Heart right ventricle (tissue), 16 donors: Measurements from ENCODE around the gene ATAD1. TPM values are rescaled to one million over a fixed set of nuclear protein-coding genes. Genes with fewer than 3 reads are reported as not detected.

Experiments used
- ATAC-seq, 8 donors: fragments of 200-7000 bp; cut with Tn5 transposase; one replicate each; pipeline ENCODE4 v1.9.1; 2020; ENCODE audit warnings: mild to moderate bottlenecking in 8 of 8, moderate library complexity in 8 of 8, moderate number of reproducible peaks in 1 of 8
- DNase-seq, 2 donors: peaks; one replicate each; pipeline ENCODE4 v3.0.0-alpha.2; 2020
- H3K27ac ChIP-seq, 10 donors: fragments of 200-600 bp; sonication (generic) in 2 of 10; one replicate each; pipeline versions ENCODE4 v1.5.0 to v1.8.0; 2020 to 2022; ENCODE audit warnings: mild to moderate bottlenecking in 3 of 10
- H3K27me3 ChIP-seq, 7 donors: fragments of 200-600 bp; one replicate each; pipeline ENCODE4 v1.8.0; 2021 to 2022; ENCODE audit warnings: mild to moderate bottlenecking in 2 of 7
- H3K36me3 ChIP-seq, 9 donors: fragments of 200-600 bp; sonication (generic) in 1 of 9; one replicate each; pipeline versions ENCODE4 v1.5.0 to v1.8.0; 2020 to 2022; ENCODE audit warnings: mild to moderate bottlenecking in 2 of 9
- H3K4me1 ChIP-seq, 9 donors: fragments of 200-600 bp; sonication (generic) in 1 of 9; one replicate each; pipeline versions ENCODE4 v1.5.0 to v1.8.0; 2020 to 2022; ENCODE audit warnings: mild to moderate bottlenecking in 4 of 9
- H3K4me3 ChIP-seq, 10 donors: fragments of 200-600 bp; sonication (generic) in 2 of 10; one replicate each; pipeline versions ENCODE4 v1.5.0 to v1.8.0; 2020 to 2022; ENCODE audit warnings: mild to moderate bottlenecking in 7 of 10, moderate library complexity in 2 of 10
- H3K9me3 ChIP-seq, 11 donors: fragments of 200-600 bp in 10 of 11; sonication (generic) in 2 of 11; one replicate each; pipeline versions ENCODE4 v1.5.0 to v1.8.0; 2013 to 2022; ENCODE audit warnings: mild to moderate bottlenecking in 2 of 11, control low read depth in 1 of 11, moderate library complexity in 1 of 11
- CTCF ChIP-seq, 9 donors: fragments of 200-600 bp; sonication (generic) in 2 of 9; IDR thresholded peaks; one replicate each; pipeline versions ENCODE4 v1.5.0 to v1.8.0; 2021 to 2022; ENCODE audit warnings: antibody characterized with exemption in 9 of 9, mild to moderate bottlenecking in 5 of 9, moderate library complexity in 1 of 9
- WGBS, 2 donors: extraction: QIAGEN DNeasy Blood & Tissue Kit; methylation state at CpG; one replicate each; pipeline ENCODE4 v1.1.7; 2013; ENCODE audit warnings: inconsistent platforms in 1 of 2; 5-methylcytosine and 5-hydroxymethylcytosine counted together
- intact Hi-C, 10 donors: fragments of 100-400 bp; cut with DNase I; formaldehyde crosslinking; loops; one replicate each; pipeline versions ENCODE4 v1.11.1 to v1.14.2; 2022
- polyA plus RNA-seq, 2 donors: library from polyadenylated mRNA; stranded (reverse); fragments of 200-250 nt; gene quantifications; one replicate each; pipeline ENCODE4 v1.2.3, GENCODE V29; 2013
- total RNA-seq, 10 donors: library from RNA; stranded (reverse); fragmentation: NEBNext Ultra II Directional in 3 of 10; extraction: Animal tissue kit (Norgen Biotek cat#: 25700) in 3 of 10; gene quantifications; one replicate each; pipeline versions ENCODE4 v1.2.1 to v1.2.4, GENCODE V29; 2021 to 2023
- donor health status: Arrhythmogenic right ventricular cardiomyopathy.
- donor health status: ischemic (EF 13 %, LVEDD 7.1; RV severe dilation, severe dysfunction).
- donor health status: healthy with polysubstance abuse.
- donor health status: DM: no; HTN: yes; CAD: no.
- donor health status: DM: no; HTN: no; CAD: no.
- donor health status: ischemic (EF 25% LVEDD 6.9; RV normal size, moderate dysfunction).
- donor health status: ischemic (EF 25% LVEDD 5.7; RV mildly dilated, moderate dysfunction).
- donor health status: healthy.
- donor health status: DM: yes; HTN: yes; CAD: no.
- donor health status: Ischemic cardiomyopathy.
- donor health status: ischemic (EF 35%, LVEDD 5.7; RV mildly dilated, moderate dysfunction).
- donor health status: nonischemic (EF 11% LVEDD 7.7; RV severe dilation, severe dysfunction).
- donor health status: DM: yes; HTN: yes; CAD: no.
- donor health status: PGD.
- donor health status: ischemic (EF 29% LVEDD 5.4; RV normal size, mild dysfunction).
- donor health status: nonischemic (EF 23%, LVEDD 6.1; RV moderate dilation, normal function).

ATAD1 gene
- total and polyA plus RNA-seq, 12 donors = 18.4 to 147 (median 97.8) TPM

- peaks cover 0 to 85% (median 19%) of the 10 kb centered on the region in 9 donors for H3K36me3 ChIP-seq
- 97 to 99% methylated on average over 7 of the region's 7 CpGs for WGBS, 2 donors
- no peak for ATAC-seq
Observed at GRCh38 chr10:87786421-87786820, 31.6 kb downstream of the ATAD1 start.

GRCh38 chr10:87782721-87783120 lies 35.3 kb downstream of the ATAD1 start:
- TF ChIP-seq CTCF (IDR thresholded peaks at IDR 0.05) = no peak
- WGBS, 2 donors = 96% methylated on average over 6 of the region's 6 CpGs
- no peaks in the 10 kb centered on the region for H3K9me3 ChIP-seq
- no peak overlapping the region for H3K4me3 ChIP-seq
- intact Hi-C loops = no loop called here
- no peaks in the 10 kb centered on the region for H3K4me1 ChIP-seq
- no peak for DNase-seq
- no peak overlapping the region for H3K27ac ChIP-seq
- no peak for ATAC-seq
- H3K36me3 ChIP-seq = peaks cover 0 to 85% (median 21%) of the 10 kb centered on the region in 9 donors
- no peaks in the 10 kb centered on the region for H3K27me3 ChIP-seq

More at GRCh38 chr10:87786421-87786820, 31.6 kb downstream of the ATAD1 start:
- Histone ChIP-seq H3K9me3 (no peaks in the 10 kb centered on the region), H3K4me1 (peaks cover 0 to 4% (median 0%) of the 10 kb centered on the region in 9 donors), H3K4me3 (no peak overlapping the region), H3K27ac (no peak overlapping the region), H3K27me3 (no peaks in the 10 kb centered on the region)
- DNase-seq = no peak
- no peak for TF ChIP-seq CTCF (IDR thresholded peaks at IDR 0.05)
- intact Hi-C loops = no loop called here

GRCh38 chr10:87781545-87781944 lies 36.5 kb downstream of the ATAD1 start:
- Histone ChIP-seq H3K4me1 (no peaks in the 10 kb centered on the region), H3K27me3 (no peaks in the 10 kb centered on the region), H3K27ac (no peak overlapping the region), H3K9me3 (no peaks in the 10 kb centered on the region), H3K4me3 (no peak overlapping the region), H3K36me3 (peaks cover 0 to 85% (median 21%) of the 10 kb centered on the region in 9 donors)
- no peak for DNase-seq
- no peak for TF ChIP-seq CTCF (IDR thresholded peaks at IDR 0.05)
- no peak for ATAC-seq
- intact Hi-C loops = no loop called here
- 96 to 98% methylated on average over 2 of the region's 2 CpGs for WGBS, 2 donors

GRCh38 chr10:87776328-87776727 lies 41.7 kb downstream of the ATAD1 start:
- no peak for ATAC-seq
- peaks cover 0 to 89% (median 9%) of the 10 kb centered on the region in 9 donors for H3K36me3 ChIP-seq

More at GRCh38 chr10:87776328-87776727, 41.7 kb downstream of the ATAD1 start:
- Histone ChIP-seq H3K9me3 (no peaks in the 10 kb centered on the region), H3K4me3 (no peak overlapping the region), H3K4me1 (peaks cover 0 to 9% (median 0%) of the 10 kb centered on the region in 9 donors), H3K27me3 (no peaks in the 10 kb centered on the region), H3K27ac (peak overlapping the region in 1 of 10 donors; percentile 54)
- TF ChIP-seq CTCF (IDR thresholded peaks at IDR 0.05) = no peak
- no peak for DNase-seq
- intact Hi-C loops = loop anchor here in 2 of 10 donors (2.0 to 10.0 kb wide), 2 partner anchors 120 to 242 kb away; no protein-coding TSS in a partner anchor
- 96 to 98% methylated on average over 6 of the region's 6 CpGs for WGBS, 2 donors
